HepG2 (cell line): ENCODE results near the gene TRMT6. TPM values are rescaled to one million over a fixed set of nuclear protein-coding genes. Genes with fewer than 3 reads are reported as not detected.

Experiments
- ATAC-seq: fragments of 200-7000 bp; cut with Tn5 transposase; 3 replicates; pipeline ENCODE4 v1.9.1; 2020; ENCODE audit warnings: mild to moderate bottlenecking, moderate library complexity
- BruUV-seq: library from RNA; stranded (reverse); fragments of 400-500 nt; replicated peaks from 2 replicates; lab custom pipeline; 2021; lab: Mats Ljungman, UMichigan
- CTCF ChIA-PET: fragments of 300-600 bp; formaldehyde crosslinking; extraction: SDS; loops from one replicate; lab custom pipeline; 2021; ENCODE audit warnings: low total read pairs, inconsistent platforms, low intra/inter-chr PET ratio; lab: Yijun Ruan, JAX
- POLR2A ChIA-PET: fragments of 350-600 bp; sonication (Branson Sonifier 250); formaldehyde crosslinking; loops from one replicate; lab custom pipeline; 2020; ENCODE audit warnings: antibody characterized with exemption, inconsistent platforms; lab: Yijun Ruan, JAX
- DNase-seq: peaks from one replicate; pipeline ENCODE4 v3.0.0-alpha.2; 2015; ENCODE audit warnings: low spot score
- FAIRE-seq: peaks from 3 replicates; lab custom pipeline; 2011; peaks lifted over from hg19 to GRCh38; lab: Jason Lieb, UNC
- H2AFZ ChIP-seq: one replicate; pipeline ENCODE4 v1.6.1; 2011; ENCODE audit warnings: low read length, inconsistent platforms
- H3K27ac ChIP-seq: fragments of 300-600 bp; 3 replicates; pipeline ENCODE4 v1.8.0; 2011; ENCODE audit warnings: mixed run types, mild to moderate bottlenecking, mixed read lengths, low read length, inconsistent platforms; ENCODE audit not compliant: insufficient read depth; ENCODE audit errors: extremely low read length
- H3K27me3 ChIP-seq, 2 experiments: fragments of 200-600 bp in 1 of 2; 2 replicates in 1 of 2; 3 replicates in 1 of 2; pipeline versions ENCODE4 v1.6.0 to v1.8.0; 2011; ENCODE audit warnings: low read length in 2 of 2, mild to moderate bottlenecking in 2 of 2, moderate library complexity in 2 of 2, inconsistent platforms in 1 of 2; ENCODE audit not compliant: insufficient read depth in 2 of 2, control insufficient read depth in 1 of 2
- H3K36me3 ChIP-seq, 2 experiments: fragments of 200-600 bp in 1 of 2; replicated peaks in 1 of 2; 2 replicates in 1 of 2; 3 replicates in 1 of 2; pipeline versions ENCODE4 v1.5.1 to v1.8.0; 2011; ENCODE audit warnings: low read length in 2 of 2, inconsistent platforms in 1 of 2; ENCODE audit not compliant: insufficient read depth in 2 of 2, control insufficient read depth in 1 of 2
- H3K4me1 ChIP-seq: 2 replicates; pipeline ENCODE4 v1.5.1; 2012; ENCODE audit warnings: low read length, inconsistent platforms; ENCODE audit not compliant: insufficient read depth
- H3K4me2 ChIP-seq: 2 replicates; pipeline ENCODE4 v1.6.0; 2011; ENCODE audit warnings: low read depth, low read length, inconsistent platforms
- H3K4me3 ChIP-seq, 3 experiments: fragments of 200-600 bp in 1 of 3; sonication (generic), shearing (Covaris generic) in 1 of 3; replicated peaks in 1 of 3; 2 replicates each; pipeline ENCODE4 v1.5.1; 2011 to 2016; ENCODE audit warnings: low read length in 3 of 3, inconsistent platforms in 2 of 3, low read depth in 2 of 3, mild to moderate bottlenecking in 2 of 3, control low read depth in 1 of 3, mixed read lengths in 1 of 3; ENCODE audit not compliant: insufficient read depth in 1 of 3
- H3K79me2 ChIP-seq: one replicate; pipeline ENCODE4 v1.6.1; 2011; ENCODE audit warnings: low read length, inconsistent platforms; ENCODE audit not compliant: insufficient read depth
- H3K9ac ChIP-seq: 2 replicates; pipeline ENCODE4 v1.6.0; 2011; ENCODE audit warnings: mild to moderate bottlenecking, low read depth, low read length, inconsistent platforms; ENCODE audit not compliant: insufficient read depth
- H3K9me3 ChIP-seq: 2 replicates; pipeline ENCODE4 v1.5.1; 2012; ENCODE audit warnings: mild to moderate bottlenecking, low read length
- H4K20me1 ChIP-seq: 2 replicates; pipeline ENCODE4 v1.6.0; 2011; ENCODE audit warnings: inconsistent platforms, mild to moderate bottlenecking, low read length, moderate library complexity; ENCODE audit not compliant: insufficient read depth
- BRCA1 ChIP-seq: sonication (generic); formaldehyde crosslinking; IDR thresholded peaks from 2 replicates; pipeline ENCODE4 v1.4.0; 2020; ENCODE audit warnings: missing genetic modification reagents
- FOXM1 ChIP-seq: sonication (generic); formaldehyde crosslinking; IDR thresholded peaks from 2 replicates; pipeline ENCODE4 v1.5.0; 2020; ENCODE audit warnings: missing genetic modification reagents
- HHEX ChIP-seq: IDR thresholded peaks from 2 replicates; pipeline ENCODE4 v1.6.1; 2016; ENCODE audit warnings: control low read depth
- HNRNPH1 ChIP-seq: fragments of 200-400 bp; formaldehyde crosslinking; optimal IDR thresholded peaks from 2 replicates; pipeline ENCODE3; 2017; ENCODE audit warnings: mild to moderate bottlenecking, low read depth, low read length
- KAT8 ChIP-seq: IDR thresholded peaks from 2 replicates; pipeline ENCODE4 v1.6.1; 2016; ENCODE audit warnings: missing genetic modification reagents, missing compliant biosample characterization
- NFE2L1 ChIP-seq: sonication (generic); formaldehyde crosslinking; IDR thresholded peaks from 2 replicates; pipeline ENCODE4 v1.4.0; 2020; ENCODE audit warnings: missing genetic modification reagents, mild to moderate bottlenecking, borderline replicate concordance
- PTBP1 ChIP-seq: fragments of 200-400 bp; formaldehyde crosslinking; IDR thresholded peaks from 2 replicates; pipeline ENCODE4 v1.6.1; 2018; ENCODE audit warnings: low read length, low read depth; ENCODE audit not compliant: poor library complexity, severe bottlenecking
- REXO4 ChIP-seq: sonication (generic); formaldehyde crosslinking; IDR thresholded peaks from 2 replicates; pipeline ENCODE4 v1.8.0; 2022; ENCODE audit warnings: missing genetic modification reagents, mild to moderate bottlenecking, borderline replicate concordance
- SMYD3 ChIP-seq: sonication (generic); formaldehyde crosslinking; IDR thresholded peaks from 2 replicates; pipeline ENCODE4 v1.8.1; 2023; ENCODE audit warnings: mild to moderate bottlenecking, missing genetic modification reagents
- ZNF230 ChIP-seq: sonication (generic); formaldehyde crosslinking; IDR thresholded peaks from 2 replicates; pipeline ENCODE4 v1.4.0; 2020; ENCODE audit warnings: mild to moderate bottlenecking, missing genetic modification reagents
- ZNF335 ChIP-seq: sonication (generic); formaldehyde crosslinking; IDR thresholded peaks from 2 replicates; pipeline ENCODE4 v1.4.0; 2020; ENCODE audit warnings: missing genetic modification reagents
- ZNF383 ChIP-seq: sonication (generic); formaldehyde crosslinking; IDR thresholded peaks from 2 replicates; pipeline ENCODE4 v1.4.0; 2020; ENCODE audit warnings: missing genetic modification reagents, mild to moderate bottlenecking, borderline replicate concordance
- ZNF549 ChIP-seq: sonication (generic); formaldehyde crosslinking; IDR thresholded peaks from 2 replicates; pipeline ENCODE4 v1.5.0; 2020; ENCODE audit warnings: missing genetic modification reagents
- ZNF607 ChIP-seq: sonication (generic); formaldehyde crosslinking; IDR thresholded peaks from 2 replicates; pipeline ENCODE4 v1.5.1; 2020; ENCODE audit warnings: missing genetic modification reagents, mild to moderate bottlenecking, borderline replicate concordance
- ZNF775 ChIP-seq: sonication (generic); formaldehyde crosslinking; IDR thresholded peaks from 2 replicates; pipeline ENCODE4 v1.4.0; 2020; ENCODE audit warnings: missing genetic modification reagents, mild to moderate bottlenecking, moderate library complexity, borderline replicate concordance
- WGBS: methylation state at CpG from one replicate; pipeline ENCODE4 v1.1.6; 2017; ENCODE audit warnings: low lambda C conversion rate; 5-methylcytosine and 5-hydroxymethylcytosine counted together
- in situ Hi-C: cut with HindIII; loops from 2 replicates; pipeline ENCODE4 v1.10.0; 2017; ENCODE audit warnings: low pct_unique_long_range_greater_than_20kb; ENCODE audit not compliant: extremely low pct_ligation_motif_present
- intact Hi-C: fragments of 100-400 bp; cut with micrococcal nuclease; formaldehyde crosslinking; loops from one replicate; pipeline ENCODE4 v1.10.0; 2022; ENCODE audit not compliant: unreplicated experiment
- polyA plus RNA-seq, 8 experiments: library from polyadenylated mRNA; depleted of rRNA in 3 of 8; stranded (reverse) in 7 of 8; unstranded in 1 of 8; fragments of >200 nt; fragmentation: Illumina TruSeq in 4 of 8; extraction: Trizol in 4 of 8; gene quantifications; 2 replicates each; pipeline versions ENCODE4 v1.2.1 to v1.2.3, GENCODE V29; 2011 to 2016; ENCODE audit warnings: low read depth in 4 of 8, missing spikeins in 1 of 8, mixed read lengths in 1 of 8; ENCODE audit not compliant: insufficient read depth in 1 of 8
- total RNA-seq, 5 experiments: library from RNA; depleted of rRNA; stranded (reverse); fragments of >200 nt; fragmentation: Illumina TruSeq; extraction: Trizol; gene quantifications; 2 replicates each; pipeline ENCODE4 v1.2.3, GENCODE V29; 2016; ENCODE audit warnings: low read depth in 1 of 5
- TF ChIP-seq, protein P1 (sequence below): sonication (generic); formaldehyde crosslinking; conservative IDR thresholded peaks from 2 replicates; pipeline ENCODE4 v1.8.0; 2022; ENCODE audit warnings: mild to moderate bottlenecking, moderate library complexity, missing genetic modification reagents
- TF ChIP-seq, protein P2 (sequence below): IDR thresholded peaks from 2 replicates; pipeline ENCODE4 v1.6.1; 2018; ENCODE audit warnings: missing genetic modification reagents
- TF ChIP-seq, protein P3 (sequence below): sonication (generic); formaldehyde crosslinking; IDR thresholded peaks from 2 replicates; pipeline ENCODE4 v1.4.0; 2020; ENCODE audit warnings: mild to moderate bottlenecking, missing genetic modification reagents
- TF ChIP-seq, protein P4 (sequence below): sonication (generic); formaldehyde crosslinking; IDR thresholded peaks from 2 replicates; pipeline ENCODE4 v1.5.0; 2020; ENCODE audit warnings: mild to moderate bottlenecking, missing genetic modification reagents, moderate library complexity

Gene TRMT6
- total and polyA plus RNA-seq, 2 of the 13 experiments (the other 11 are each of a cell fraction or from before 2014, with no cell fraction given): 10.5 to 37.8 TPM

DNA sequence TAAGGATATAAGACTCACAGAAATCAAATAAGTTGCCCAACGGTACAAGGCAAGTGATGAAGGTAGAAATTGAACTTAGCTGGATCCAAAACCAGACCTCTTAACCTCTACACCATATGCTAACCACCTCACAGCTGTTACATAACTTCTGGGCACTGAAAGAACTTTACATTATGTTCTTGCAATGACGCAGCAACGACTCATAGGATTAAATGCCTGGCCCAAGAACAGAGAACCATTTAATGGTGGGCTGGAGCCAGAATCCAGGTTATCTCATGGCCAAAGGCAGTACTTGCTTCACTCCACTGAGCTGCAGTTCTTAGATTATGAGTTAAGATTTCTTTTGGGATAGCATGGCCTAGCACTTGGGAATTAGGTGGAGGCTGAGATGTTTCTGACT is 4.4 kb downstream of the TRMT6 start:
- H2AFZ ChIP-seq: no peak overlapping the region
- no peak overlapping the region for H3K27ac ChIP-seq
- peaks cover 19% of the 10 kb centered on the region for H3K4me1 ChIP-seq
- in situ Hi-C loops (no loop called here), intact Hi-C loops (no loop called here)
- TF ChIP-seq NFE2L1 (no peak), FOXM1 (no peak), HHEX (CRISPR knock-in tag) (no peak), REXO4 (no peak), SMYD3 (CRISPR knock-in tag) (no peak), HNRNPH1 (no peak), ZNF549 (CRISPR knock-in tag) (no peak), ZNF383 (CRISPR knock-in tag) (no peak), BRCA1 (CRISPR knock-in tag) (no peak), ZNF775 (CRISPR knock-in tag) (no peak), KAT8 (CRISPR knock-in tag) (no peak), ZNF230 (CRISPR knock-in tag) (no peak), ZNF607 (CRISPR knock-in tag) (no peak), PTBP1 (no peak), ZNF335 (CRISPR knock-in tag) (no peak)
- TF ChIP-seq, protein P1, sequence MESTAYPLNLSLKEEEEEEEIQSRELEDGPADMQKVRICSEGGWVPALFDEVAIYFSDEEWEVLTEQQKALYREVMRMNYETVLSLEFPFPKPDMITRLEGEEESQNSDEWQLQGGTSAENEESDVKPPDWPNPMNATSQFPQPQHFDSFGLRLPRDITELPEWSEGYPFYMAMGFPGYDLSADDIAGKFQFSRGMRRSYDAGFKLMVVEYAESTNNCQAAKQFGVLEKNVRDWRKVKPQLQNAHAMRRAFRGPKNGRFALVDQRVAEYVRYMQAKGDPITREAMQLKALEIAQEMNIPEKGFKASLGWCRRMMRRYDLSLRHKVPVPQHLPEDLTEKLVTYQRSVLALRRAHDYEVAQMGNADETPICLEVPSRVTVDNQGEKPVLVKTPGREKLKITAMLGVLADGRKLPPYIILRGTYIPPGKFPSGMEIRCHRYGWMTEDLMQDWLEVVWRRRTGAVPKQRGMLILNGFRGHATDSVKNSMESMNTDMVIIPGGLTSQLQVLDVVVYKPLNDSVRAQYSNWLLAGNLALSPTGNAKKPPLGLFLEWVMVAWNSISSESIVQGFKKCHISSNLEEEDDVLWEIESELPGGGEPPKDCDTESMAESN (CRISPR knock-in tag): no peak
- TF ChIP-seq, protein P2, sequence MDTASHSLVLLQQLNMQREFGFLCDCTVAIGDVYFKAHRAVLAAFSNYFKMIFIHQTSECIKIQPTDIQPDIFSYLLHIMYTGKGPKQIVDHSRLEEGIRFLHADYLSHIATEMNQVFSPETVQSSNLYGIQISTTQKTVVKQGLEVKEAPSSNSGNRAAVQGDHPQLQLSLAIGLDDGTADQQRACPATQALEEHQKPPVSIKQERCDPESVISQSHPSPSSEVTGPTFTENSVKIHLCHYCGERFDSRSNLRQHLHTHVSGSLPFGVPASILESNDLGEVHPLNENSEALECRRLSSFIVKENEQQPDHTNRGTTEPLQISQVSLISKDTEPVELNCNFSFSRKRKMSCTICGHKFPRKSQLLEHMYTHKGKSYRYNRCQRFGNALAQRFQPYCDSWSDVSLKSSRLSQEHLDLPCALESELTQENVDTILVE (CRISPR knock-in tag): no peak
- TF ChIP-seq, protein P3, sequence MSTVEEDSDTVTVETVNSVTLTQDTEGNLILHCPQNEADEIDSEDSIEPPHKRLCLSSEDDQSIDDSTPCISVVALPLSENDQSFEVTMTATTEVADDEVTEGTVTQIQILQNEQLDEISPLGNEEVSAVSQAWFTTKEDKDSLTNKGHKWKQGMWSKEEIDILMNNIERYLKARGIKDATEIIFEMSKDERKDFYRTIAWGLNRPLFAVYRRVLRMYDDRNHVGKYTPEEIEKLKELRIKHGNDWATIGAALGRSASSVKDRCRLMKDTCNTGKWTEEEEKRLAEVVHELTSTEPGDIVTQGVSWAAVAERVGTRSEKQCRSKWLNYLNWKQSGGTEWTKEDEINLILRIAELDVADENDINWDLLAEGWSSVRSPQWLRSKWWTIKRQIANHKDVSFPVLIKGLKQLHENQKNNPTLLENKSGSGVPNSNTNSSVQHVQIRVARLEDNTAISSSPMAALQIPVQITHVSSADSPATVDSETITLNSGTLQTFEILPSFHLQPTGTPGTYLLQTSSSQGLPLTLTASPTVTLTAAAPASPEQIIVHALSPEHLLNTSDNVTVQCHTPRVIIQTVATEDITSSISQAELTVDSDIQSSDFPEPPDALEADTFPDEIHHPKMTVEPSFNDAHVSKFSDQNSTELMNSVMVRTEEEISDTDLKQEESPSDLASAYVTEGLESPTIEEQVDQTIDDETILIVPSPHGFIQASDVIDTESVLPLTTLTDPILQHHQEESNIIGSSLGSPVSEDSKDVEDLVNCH: no peak
- TF ChIP-seq, protein P4, sequence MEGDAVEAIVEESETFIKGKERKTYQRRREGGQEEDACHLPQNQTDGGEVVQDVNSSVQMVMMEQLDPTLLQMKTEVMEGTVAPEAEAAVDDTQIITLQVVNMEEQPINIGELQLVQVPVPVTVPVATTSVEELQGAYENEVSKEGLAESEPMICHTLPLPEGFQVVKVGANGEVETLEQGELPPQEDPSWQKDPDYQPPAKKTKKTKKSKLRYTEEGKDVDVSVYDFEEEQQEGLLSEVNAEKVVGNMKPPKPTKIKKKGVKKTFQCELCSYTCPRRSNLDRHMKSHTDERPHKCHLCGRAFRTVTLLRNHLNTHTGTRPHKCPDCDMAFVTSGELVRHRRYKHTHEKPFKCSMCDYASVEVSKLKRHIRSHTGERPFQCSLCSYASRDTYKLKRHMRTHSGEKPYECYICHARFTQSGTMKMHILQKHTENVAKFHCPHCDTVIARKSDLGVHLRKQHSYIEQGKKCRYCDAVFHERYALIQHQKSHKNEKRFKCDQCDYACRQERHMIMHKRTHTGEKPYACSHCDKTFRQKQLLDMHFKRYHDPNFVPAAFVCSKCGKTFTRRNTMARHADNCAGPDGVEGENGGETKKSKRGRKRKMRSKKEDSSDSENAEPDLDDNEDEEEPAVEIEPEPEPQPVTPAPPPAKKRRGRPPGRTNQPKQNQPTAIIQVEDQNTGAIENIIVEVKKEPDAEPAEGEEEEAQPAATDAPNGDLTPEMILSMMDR (CRISPR knock-in tag): no peak
- peaks cover 21 to 66% of the 10 kb centered on the region in 2 experiments for H3K36me3 ChIP-seq
- H3K9ac ChIP-seq: no peak overlapping the region
- WGBS: 91% methylated on average over 3 of the region's 3 CpGs
- no peaks in the 10 kb centered on the region; a peak in 1 of 5 replicates for H3K27me3 ChIP-seq
- DNase-seq (no peak), ATAC-seq (no peak), FAIRE-seq (no peak)
- no peak overlapping the region for H3K4me3 ChIP-seq
- no peaks in the 10 kb centered on the region for H3K9me3 ChIP-seq
- H3K4me2 ChIP-seq: no peak overlapping the region
- no TSS peak for BruUV-seq
- H3K79me2 ChIP-seq: peaks cover 25% of the 10 kb centered on the region
- no peaks in the 10 kb centered on the region for H4K20me1 ChIP-seq
- CTCF ChIA-PET: no interaction called here
- POLR2A ChIA-PET: no interaction called here
